Testis (tissue), 3 donors: ENCODE data around the gene COL4A4. TPM values are rescaled to one million over a fixed set of nuclear protein-coding genes. Genes with fewer than 3 reads are reported as not detected.

Experiments
- DNase-seq: peaks from one replicate; pipeline ENCODE4 v3.0.0-alpha.2; 2019
- H3K27ac ChIP-seq, 2 donors: fragments of 200-600 bp; sonication (generic); one replicate each; pipeline ENCODE4 v1.5.1; 2019
- H3K27me3 ChIP-seq: fragments of 200-600 bp; sonication (generic); one replicate; pipeline ENCODE4 v1.5.1; 2019
- H3K36me3 ChIP-seq: fragments of 200-600 bp; sonication (generic); one replicate; pipeline ENCODE4 v1.5.1; 2017; ENCODE audit warnings: low read depth; ENCODE audit errors: missing control alignments
- H3K4me1 ChIP-seq: fragments of 200-600 bp; sonication (generic); one replicate; pipeline ENCODE4 v1.5.1; 2019
- H3K4me3 ChIP-seq, 2 donors: fragments of 200-600 bp; sonication (generic); one replicate each; pipeline ENCODE4 v1.5.1; 2017 to 2019
- H3K9me3 ChIP-seq: fragments of 200-600 bp; sonication (generic); one replicate; pipeline ENCODE4 v1.5.1; 2017
- POLR2A ChIP-seq: fragments of 450-650 bp; IDR thresholded peaks from one replicate; pipeline ENCODE4 v1.6.1; 2017; ENCODE audit warnings: antibody characterized with exemption, mild to moderate bottlenecking, moderate library complexity
- WGBS, 2 donors: methylation state at CpG; one replicate each; pipeline ENCODE4 v1.1.5; 2018; 5-methylcytosine and 5-hydroxymethylcytosine counted together
- intact Hi-C: fragments of 100-400 bp; cut with DNase I; formaldehyde crosslinking; loops from one replicate; pipeline ENCODE4 v1.15.1; 2023; ENCODE audit warnings: low total_unique reads
- polyA plus RNA-seq: library from polyadenylated mRNA; stranded (reverse); fragments of 350-450 nt; fragmentation: Illumina TruSeq; extraction: RNeasy Lipid Tissue Mini Kit (QIAGEN cat#74804); gene quantifications from one replicate; pipeline ENCODE4 v1.2.3, GENCODE V29; 2014; ENCODE audit warnings: low read depth, low replicate concordance; ENCODE audit not compliant: insufficient read depth
- total RNA-seq, 2 donors: library from RNA; depleted of rRNA; stranded (reverse); fragments of >200 nt; gene quantifications; one replicate each; pipeline ENCODE4 v1.2.3, GENCODE V29; 2016
- TF ChIP-seq, protein P1 (sequence below), 3 experiments: fragments of 450-650 bp in 2 of 3; fragments of 200-600 bp in 1 of 3; sonication (generic) in 1 of 3; IDR thresholded peaks; one replicate each; pipeline ENCODE4 v1.5.1; 2016 to 2019; ENCODE audit warnings: antibody characterized with exemption in 3 of 3, mild to moderate bottlenecking in 2 of 3, moderate library complexity in 1 of 3

The COL4A4 gene
- total and polyA plus RNA-seq, 3 donors from 2014 or later: 3.0 to 4.1 (median 3.4) TPM

DNA sequence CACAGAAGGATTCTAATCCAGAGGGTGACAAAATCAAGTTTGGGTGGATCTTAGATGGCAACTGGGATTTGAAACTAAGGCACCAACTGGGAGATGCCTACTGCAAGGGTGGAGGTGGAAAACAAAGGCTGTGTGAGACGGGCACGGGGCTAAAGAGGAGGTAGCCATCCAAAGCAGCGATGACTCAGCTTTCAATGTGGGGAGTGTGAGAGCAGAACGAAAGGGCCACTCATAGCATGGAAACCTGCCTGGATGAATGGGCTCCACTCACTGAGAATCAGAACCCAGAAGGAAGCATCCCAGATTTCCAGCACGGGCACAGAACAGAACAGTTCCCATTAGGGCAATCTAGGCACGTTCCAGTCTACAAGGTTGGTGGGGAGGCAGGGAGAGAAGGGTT, 159.5 kb downstream of the COL4A4 start:
- TF ChIP-seq POLR2A: no peak
- TF ChIP-seq, protein P1, sequence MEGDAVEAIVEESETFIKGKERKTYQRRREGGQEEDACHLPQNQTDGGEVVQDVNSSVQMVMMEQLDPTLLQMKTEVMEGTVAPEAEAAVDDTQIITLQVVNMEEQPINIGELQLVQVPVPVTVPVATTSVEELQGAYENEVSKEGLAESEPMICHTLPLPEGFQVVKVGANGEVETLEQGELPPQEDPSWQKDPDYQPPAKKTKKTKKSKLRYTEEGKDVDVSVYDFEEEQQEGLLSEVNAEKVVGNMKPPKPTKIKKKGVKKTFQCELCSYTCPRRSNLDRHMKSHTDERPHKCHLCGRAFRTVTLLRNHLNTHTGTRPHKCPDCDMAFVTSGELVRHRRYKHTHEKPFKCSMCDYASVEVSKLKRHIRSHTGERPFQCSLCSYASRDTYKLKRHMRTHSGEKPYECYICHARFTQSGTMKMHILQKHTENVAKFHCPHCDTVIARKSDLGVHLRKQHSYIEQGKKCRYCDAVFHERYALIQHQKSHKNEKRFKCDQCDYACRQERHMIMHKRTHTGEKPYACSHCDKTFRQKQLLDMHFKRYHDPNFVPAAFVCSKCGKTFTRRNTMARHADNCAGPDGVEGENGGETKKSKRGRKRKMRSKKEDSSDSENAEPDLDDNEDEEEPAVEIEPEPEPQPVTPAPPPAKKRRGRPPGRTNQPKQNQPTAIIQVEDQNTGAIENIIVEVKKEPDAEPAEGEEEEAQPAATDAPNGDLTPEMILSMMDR (IDR thresholded peaks at IDR 0.05): no peak
- H3K9me3 ChIP-seq: no peaks in the 10 kb centered on the region
- no peak overlapping the region for H3K4me3 ChIP-seq
- DNase-seq: no peak
- no peaks in the 10 kb centered on the region for H3K4me1 ChIP-seq
- no peak overlapping the region for H3K27ac ChIP-seq
- 69 to 81% methylated on average over 6 of the region's 6 CpGs for WGBS, 2 donors
- intact Hi-C loops: no loop called here
- no peaks in the 10 kb centered on the region for H3K27me3 ChIP-seq
- H3K36me3 ChIP-seq: no peaks in the 10 kb centered on the region

DNA sequence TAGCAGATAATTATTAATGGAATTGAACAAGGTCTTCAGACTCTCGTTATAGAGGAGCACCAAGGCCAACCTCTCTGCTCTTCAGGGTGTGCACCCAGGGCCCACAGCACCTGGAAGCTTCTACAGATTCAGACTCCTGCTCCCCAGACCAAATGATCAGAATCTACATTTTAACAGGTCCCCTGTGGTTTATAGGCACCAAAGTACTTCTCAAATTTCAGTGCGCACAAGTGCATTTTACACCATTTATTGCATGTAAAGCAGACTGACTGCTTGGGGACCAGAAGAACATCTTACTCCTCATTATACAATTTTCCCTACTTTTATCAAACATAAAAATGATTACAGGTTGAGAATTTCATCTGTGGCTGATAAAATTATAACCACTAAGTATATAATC, 163.9 kb downstream of the COL4A4 start:
- no peak for DNase-seq
- intact Hi-C loops: no loop called here
- H3K27me3 ChIP-seq: no peaks in the 10 kb centered on the region
- no peaks in the 10 kb centered on the region for H3K9me3 ChIP-seq
- no peaks in the 10 kb centered on the region for H3K36me3 ChIP-seq
- no peak overlapping the region for H3K4me3 ChIP-seq
- H3K27ac ChIP-seq: no peak overlapping the region
- no peaks in the 10 kb centered on the region for H3K4me1 ChIP-seq
- WGBS, 2 donors: 78 to 79% methylated on average over 2 of the region's 2 CpGs
- TF ChIP-seq, protein P1 (IDR thresholded peaks at IDR 0.05): no peak
- TF ChIP-seq POLR2A: no peak

- WGBS, 2 donors: 72 to 83% methylated on average over 2 of the region's 2 CpGs
- Histone ChIP-seq H3K36me3 (no peaks in the 10 kb centered on the region), H3K9me3 (no peaks in the 10 kb centered on the region), H3K4me3 (no peak overlapping the region), H3K4me1 (no peaks in the 10 kb centered on the region), H3K27ac (no peak overlapping the region), H3K27me3 (no peaks in the 10 kb centered on the region)
- TF ChIP-seq, protein P1 (IDR thresholded peaks at IDR 0.05): no peak
- no peak for TF ChIP-seq POLR2A
- intact Hi-C loops: no loop called here
- DNase-seq: no peak
These were observed 164.3 kb downstream of the COL4A4 start for GRCh38 chr2:226999661-227000060.

- Histone ChIP-seq H3K4me1 (no peaks in the 10 kb centered on the region), H3K9me3 (no peaks in the 10 kb centered on the region), H3K27ac (no peak overlapping the region), H3K27me3 (no peaks in the 10 kb centered on the region), H3K36me3 (no peaks in the 10 kb centered on the region), H3K4me3 (no peak overlapping the region)
- TF ChIP-seq POLR2A: no peak
- TF ChIP-seq, protein P1 (IDR thresholded peaks at IDR 0.05): no peak
- 54 to 76% methylated on average over 8 to 15 of the region's 15 CpGs for WGBS, 2 donors
- peak; percentile 23 for DNase-seq
- intact Hi-C loops: no loop called here
These were observed 168.4 kb downstream of the COL4A4 start for GRCh38 chr2:226995625-226996041.

- no peak for DNase-seq
- Histone ChIP-seq H3K4me3 (no peak overlapping the region), H3K9me3 (no peaks in the 10 kb centered on the region), H3K27ac (no peak overlapping the region), H3K36me3 (no peaks in the 10 kb centered on the region), H3K4me1 (no peaks in the 10 kb centered on the region), H3K27me3 (no peaks in the 10 kb centered on the region)
- intact Hi-C loops: no loop called here
- no peak for TF ChIP-seq POLR2A
- TF ChIP-seq, protein P1 (IDR thresholded peaks at IDR 0.05): no peak
- 94 to 96% methylated on average over 4 of the region's 4 CpGs for WGBS, 2 donors
These were observed 169.2 kb downstream of the COL4A4 start for GRCh38 chr2:226994775-226995174.
